Hepatocyte (in vitro differentiated cells): ENCODE measurements around the gene GNAT2. TPM values are rescaled to one million over a fixed set of nuclear protein-coding genes. Genes with fewer than 3 reads are reported as not detected.

Source experiments
- DNase-seq: peaks from one replicate; pipeline ENCODE4 v3.0.0-alpha.2; 2016; ENCODE audit warnings: low spot score
- H2AFZ ChIP-seq: fragments of 200-600 bp; sonication (generic); 2 replicates; pipeline ENCODE4 v1.6.0; 2016; ENCODE audit warnings: antibody characterized with exemption, mild to moderate bottlenecking
- H3K27ac ChIP-seq: fragments of 200-600 bp; sonication (generic); 2 replicates; pipeline ENCODE4 v1.5.1; 2016; ENCODE audit warnings: mild to moderate bottlenecking
- H3K27me3 ChIP-seq: fragments of 200-600 bp; sonication (generic); 2 replicates; pipeline ENCODE4 v1.6.1; 2016
- H3K36me3 ChIP-seq: fragments of 200-600 bp; sonication (generic); replicated peaks from 2 replicates; pipeline ENCODE4 v1.5.1; 2016; ENCODE audit warnings: low read depth; ENCODE audit not compliant: insufficient read depth
- H3K4me1 ChIP-seq: fragments of 200-600 bp; sonication (generic); 2 replicates; pipeline ENCODE4 v1.5.1; 2016; ENCODE audit warnings: mild to moderate bottlenecking, moderate library complexity; ENCODE audit not compliant: insufficient read depth
- H3K4me2 ChIP-seq: fragments of 200-600 bp; sonication (generic); 2 replicates; pipeline ENCODE4 v1.6.0; 2016
- H3K4me3 ChIP-seq: fragments of 200-600 bp; sonication (generic); 2 replicates; pipeline ENCODE4 v1.5.1; 2016; ENCODE audit warnings: mild to moderate bottlenecking
- H3K79me2 ChIP-seq: fragments of 200-600 bp; sonication (generic); 2 replicates; pipeline ENCODE4 v1.6.0; 2017; ENCODE audit warnings: mild to moderate bottlenecking
- H3K9me2 ChIP-seq: fragments of 200-600 bp; sonication (generic); replicated peaks from 2 replicates; pipeline ENCODE4 v1.6.0; 2017; ENCODE audit warnings: mild to moderate bottlenecking; ENCODE audit not compliant: insufficient read depth
- H3K9me3 ChIP-seq: fragments of 200-600 bp; sonication (generic); 2 replicates; pipeline ENCODE4 v1.5.1; 2016; ENCODE audit warnings: low read depth, mild to moderate bottlenecking
- H4K20me1 ChIP-seq: fragments of 200-600 bp; sonication (generic); 2 replicates; pipeline ENCODE4 v1.6.0; 2016; ENCODE audit warnings: mild to moderate bottlenecking; ENCODE audit not compliant: insufficient read depth, poor library complexity, severe bottlenecking
- CTCF ChIP-seq: fragments of 200-600 bp; sonication (generic); IDR thresholded peaks from 2 replicates; pipeline ENCODE4 v1.5.1; 2016; ENCODE audit warnings: antibody characterized with exemption, mild to moderate bottlenecking; ENCODE audit not compliant: poor library complexity
- EZH2 ChIP-seq: fragments of 200-600 bp; sonication (generic); IDR thresholded peaks from 2 replicates; pipeline ENCODE4 v1.6.1; 2016; ENCODE audit warnings: antibody characterized with exemption, mild to moderate bottlenecking, borderline replicate concordance
- EZH2phosphoT487 ChIP-seq: fragments of 200-600 bp; sonication (generic); IDR thresholded peaks from one replicate; pipeline ENCODE4 v1.6.1; 2018; ENCODE audit warnings: antibody characterized with exemption, mild to moderate bottlenecking, low read depth, moderate library complexity; ENCODE audit not compliant: unreplicated experiment, severe bottlenecking
- whole genome bisulfite sequencing: methylation state at CpG from one replicate; pipeline ENCODE4 v1.1.6; 2016; ENCODE audit warnings: low lambda C conversion rate; ENCODE audit errors: missing lambda C conversion rate; 5-methylcytosine and 5-hydroxymethylcytosine counted together
- polyA plus RNA-seq: library from polyadenylated mRNA; unstranded; fragments of >200 nt; fragmentation: Nextera tagmentation; extraction: Ambion mirVana; gene quantifications from 2 replicates; pipeline ENCODE4 v1.2.1, GENCODE V29; 2016
- total RNA-seq: library from RNA; depleted of rRNA; stranded (reverse); fragments of >200 nt; gene quantifications from 2 replicates; pipeline ENCODE4 v1.2.3, GENCODE V29; 2014

Gene GNAT2
- total and polyA plus RNA-seq, 2 experiments from 2014 or later, result 0.18 TPM; not detected in 1

- Histone ChIP-seq H3K4me1 (peaks cover 29% of the 10 kb centered on the region), H3K4me3 (peak overlapping the region; percentile 76), H4K20me1 (peaks cover 41% of the 10 kb centered on the region), H3K27ac (peak overlapping the region; percentile 89), H3K9me3 (no peaks in the 10 kb centered on the region), H3K36me3 (no peaks in the 10 kb centered on the region), H2AFZ (peak overlapping the region; percentile 82), H3K4me2 (peak overlapping the region; percentile 93), H3K27me3 (no peaks in the 10 kb centered on the region), H3K79me2 (peaks cover 56% of the 10 kb centered on the region), H3K9me2 (no peaks in the 10 kb centered on the region)
- no peak for TF ChIP-seq EZH2
- no peak for TF ChIP-seq EZH2phosphoT487
- peak; percentile 68 for DNase-seq
- WGBS, result 0% methylated on average over 8 of the region's 9 CpGs
These were observed 980 bp upstream of the GNAT2 start for GRCh38 chr1:109620401-109620791.

GRCh38 chr1:109618661-109619575 is 498 bp downstream of the GNAT2 start:
- H3K9me2 ChIP-seq, result no peaks in the 10 kb centered on the region
- peak overlapping the region; percentile 82 for H2AFZ ChIP-seq
- TF ChIP-seq EZH2 (no peak), CTCF (no peak), EZH2phosphoT487 (no peak)
- peaks cover 21% of the 10 kb centered on the region for H3K4me1 ChIP-seq
- no peak for DNase-seq
- H3K9me3 ChIP-seq, result no peaks in the 10 kb centered on the region
- 43% methylated on average over 9 of the region's 9 CpGs for WGBS
- peaks cover 30% of the 10 kb centered on the region for H4K20me1 ChIP-seq
- H3K36me3 ChIP-seq, result no peaks in the 10 kb centered on the region
- H3K27me3 ChIP-seq, result no peaks in the 10 kb centered on the region
- peaks cover 44% of the 10 kb centered on the region for H3K79me2 ChIP-seq
- peak overlapping the region; percentile 1 for H3K4me3 ChIP-seq
- H3K4me2 ChIP-seq, result peak overlapping the region; percentile 93
- peak overlapping the region; percentile 89 for H3K27ac ChIP-seq

GRCh38 chr1:109617291-109617801 is 2.1 kb downstream of the GNAT2 start:
- no peaks in the 10 kb centered on the region for H3K36me3 ChIP-seq
- DNase-seq, result peak; percentile 63
- no peak overlapping the region for H2AFZ ChIP-seq
- no peaks in the 10 kb centered on the region for H3K9me2 ChIP-seq
- no peaks in the 10 kb centered on the region for H3K27me3 ChIP-seq
- no peak overlapping the region for H3K4me2 ChIP-seq
- no peak overlapping the region for H3K4me3 ChIP-seq
- H3K27ac ChIP-seq, result no peak overlapping the region
- H3K79me2 ChIP-seq, result peaks cover 28% of the 10 kb centered on the region
- TF ChIP-seq EZH2phosphoT487 (no peak), EZH2 (no peak), CTCF (no peak)
- peaks cover 9% of the 10 kb centered on the region for H3K4me1 ChIP-seq
- 42% methylated on average over 3 of the region's 3 CpGs for WGBS
- H4K20me1 ChIP-seq, result peaks cover 14% of the 10 kb centered on the region
- H3K9me3 ChIP-seq, result no peaks in the 10 kb centered on the region

- Histone ChIP-seq H3K4me2 (no peak overlapping the region), H3K27me3 (no peaks in the 10 kb centered on the region), H4K20me1 (peaks cover 4% of the 10 kb centered on the region), H2AFZ (no peak overlapping the region), H3K9me3 (no peaks in the 10 kb centered on the region), H3K4me1 (peaks cover 9% of the 10 kb centered on the region), H3K36me3 (no peaks in the 10 kb centered on the region), H3K9me2 (no peaks in the 10 kb centered on the region), H3K4me3 (no peak overlapping the region), H3K27ac (no peak overlapping the region), H3K79me2 (peaks cover 19% of the 10 kb centered on the region)
- 90% methylated on average over 3 of the region's 3 CpGs for WGBS
- no peak for DNase-seq
- TF ChIP-seq CTCF, result no peak
- no peak for TF ChIP-seq EZH2
- no peak for TF ChIP-seq EZH2phosphoT487
These were observed 3.0 kb downstream of the GNAT2 start for GRCh38 chr1:109616391-109616790.
